Spleen (tissue), 11 donors: Measurements from ENCODE around the gene GPRC5D. TPM values are rescaled to one million over a fixed set of nuclear protein-coding genes. Genes with fewer than 3 reads are reported as not detected.

Source experiments
- DNase-seq: peaks from one replicate; pipeline ENCODE4 v3.0.0-alpha.2; 2020
- H3K27ac ChIP-seq, 8 donors: fragments of 200-600 bp; sonication (generic) in 7 of 8; 1 replicate in 4 of 8; 2 replicates in 4 of 8; pipeline versions ENCODE4 v1.5.0 to v1.8.0; 2016 to 2021; ENCODE audit warnings: inconsistent platforms in 4 of 8, mild to moderate bottlenecking in 4 of 8, moderate library complexity in 1 of 8
- H3K27me3 ChIP-seq, 7 donors: fragments of 200-600 bp; sonication (generic) in 6 of 7; replicated peaks in 1 of 7; 1 replicate in 4 of 7; 2 replicates in 3 of 7; pipeline versions ENCODE4 v1.5.0 to v1.8.0; 2016 to 2021; ENCODE audit warnings: inconsistent platforms in 3 of 7, mild to moderate bottlenecking in 1 of 7
- H3K36me3 ChIP-seq, 6 donors: fragments of 200-600 bp; sonication (generic) in 5 of 6; 1 replicate in 4 of 6; 2 replicates in 2 of 6; pipeline versions ENCODE4 v1.5.0 to v1.8.0; 2016 to 2021; ENCODE audit warnings: inconsistent platforms in 2 of 6
- H3K4me1 ChIP-seq, 6 donors: fragments of 200-600 bp; sonication (generic) in 5 of 6; 1 replicate in 3 of 6; 2 replicates in 3 of 6; pipeline versions ENCODE4 v1.5.0 to v1.8.0; 2016 to 2021; ENCODE audit warnings: inconsistent platforms in 3 of 6
- H3K4me3 ChIP-seq, 8 donors: fragments of 200-600 bp; sonication (generic) in 7 of 8; 1 replicate in 4 of 8; 2 replicates in 4 of 8; pipeline versions ENCODE4 v1.5.0 to v1.8.0; 2016 to 2021; ENCODE audit warnings: inconsistent platforms in 4 of 8, mild to moderate bottlenecking in 4 of 8, moderate library complexity in 2 of 8
- H3K9me3 ChIP-seq, 8 donors: fragments of 200-600 bp; sonication (generic) in 7 of 8; 1 replicate in 4 of 8; 2 replicates in 4 of 8; pipeline versions ENCODE4 v1.5.0 to v1.8.0; 2016 to 2021; ENCODE audit warnings: inconsistent platforms in 4 of 8
- POLR2A ChIP-seq, 3 donors: fragments of 450-650 bp; IDR thresholded peaks; one replicate each; pipeline ENCODE4 v1.5.1; 2017; ENCODE audit warnings: antibody characterized with exemption in 3 of 3, mild to moderate bottlenecking in 1 of 3
- POLR2AphosphoS5 ChIP-seq, 3 donors: sonication (generic); formaldehyde crosslinking; IDR thresholded peaks; one replicate each; pipeline ENCODE4 v1.5.1; 2017; ENCODE audit warnings: antibody characterized with exemption in 3 of 3
- WGBS, 5 donors: extraction: QIAGEN DNeasy Blood & Tissue Kit in 3 of 5; methylation state at CpG; one replicate each; pipeline versions ENCODE4 v1.1.5 to v1.1.7; 2013 to 2018; 5-methylcytosine and 5-hydroxymethylcytosine counted together
- intact Hi-C: fragments of 100-400 bp; cut with DNase I; formaldehyde crosslinking; loops from one replicate; pipeline ENCODE4 v1.15.0; 2023; ENCODE audit warnings: low total_unique reads
- polyA plus RNA-seq, 3 donors: library from polyadenylated mRNA; stranded (reverse); fragments of 200-250 nt; gene quantifications; one replicate each; pipeline ENCODE4 v1.2.1, GENCODE V29; 2013
- total RNA-seq, 7 donors: library from RNA; depleted of rRNA in 3 of 7; stranded (reverse); fragments of >200 nt in 3 of 7; fragmentation: NEBNext Ultra II Directional in 4 of 7; extraction: Animal tissue kit (Norgen Biotek cat#: 25700) in 4 of 7; gene quantifications; one replicate each; pipeline versions ENCODE4 v1.1.0 to v1.2.1, GENCODE V29; 2016 to 2021
- TF ChIP-seq, protein P1 (sequence below), 11 experiments: fragments of 200-600 bp in 7 of 11; fragments of 450-650 bp in 4 of 11; sonication (generic) in 4 of 11; IDR thresholded peaks in 8 of 11; conservative IDR thresholded peaks in 3 of 11; 1 replicate in 7 of 11; 2 replicates in 4 of 11; pipeline versions ENCODE4 v1.4.0 to v1.8.0; 2016 to 2021; ENCODE audit warnings: antibody characterized with exemption in 11 of 11, inconsistent platforms in 4 of 11, mild to moderate bottlenecking in 1 of 11
- donor health status: healthy with polysubstance abuse.
- donor health status: DM: no; HTN: no; CAD: no; lungs with moderate emphysema.
- donor health status: DM: no; HTN: no; CAD: no.
- donor health status: Bipolar disorder and iron deficiency.
- donor health status: healthy.
- donor health status: DM: no; HTN: no; CAD: no.
- donor health status: DM: yes; HTN: yes; CAD: no.

Gene GPRC5D
- total and polyA plus RNA-seq, 10 donors: 0.23 to 1.4 (median 0.41) TPM; not detected in 5

DNA sequence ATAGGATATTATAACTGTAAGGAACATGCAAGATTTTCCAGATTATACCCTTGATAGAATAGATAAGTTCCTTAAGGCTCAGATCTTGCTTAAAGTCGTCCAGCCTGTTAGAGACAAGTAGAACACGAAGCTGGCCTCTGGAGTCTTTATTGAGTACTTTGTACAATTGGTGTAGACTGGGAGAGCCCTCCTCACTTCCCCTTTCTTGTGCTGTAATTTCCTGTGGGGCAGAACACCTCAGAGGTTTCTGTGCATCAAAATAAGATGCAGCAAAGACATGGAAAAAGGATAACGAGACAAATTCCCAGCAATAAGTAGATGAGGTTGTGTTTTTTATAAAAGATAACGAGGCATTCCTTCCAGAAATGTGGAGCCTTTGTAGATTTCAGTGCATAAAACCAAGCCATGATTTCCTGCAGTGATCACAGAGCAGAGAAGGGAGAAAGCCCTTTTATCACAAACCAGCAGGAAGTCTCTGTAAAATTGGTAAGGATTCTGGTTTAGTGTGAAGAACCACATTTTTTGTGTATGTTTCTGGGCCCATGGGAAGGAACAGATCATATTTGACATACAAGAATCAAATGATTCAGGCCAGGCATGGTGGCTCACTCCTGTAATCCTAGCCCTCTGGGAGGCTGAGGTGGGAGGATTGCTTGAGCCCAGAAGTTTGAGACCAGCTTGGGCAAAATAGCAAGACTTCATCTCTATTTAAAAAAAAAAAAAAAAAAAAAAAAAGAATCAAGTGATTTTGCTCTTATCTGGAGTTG, 42.6 kb downstream of the GPRC5D start:
- Histone ChIP-seq H3K36me3 (no peaks in the 10 kb centered on the region), H3K4me3 (no peak overlapping the region), H3K9me3 (no peaks in the 10 kb centered on the region), H3K27ac (no peak overlapping the region), H3K27me3 (no peaks in the 10 kb centered on the region), H3K4me1 (peaks cover 5 to 18% (median 15%) of the 10 kb centered on the region in 6 donors)
- intact Hi-C loops: no loop called here
- TF ChIP-seq POLR2AphosphoS5 (IDR thresholded peaks at IDR 0.05) (no peak), POLR2A (IDR thresholded peaks at IDR 0.05) (no peak)
- TF ChIP-seq, protein P1, sequence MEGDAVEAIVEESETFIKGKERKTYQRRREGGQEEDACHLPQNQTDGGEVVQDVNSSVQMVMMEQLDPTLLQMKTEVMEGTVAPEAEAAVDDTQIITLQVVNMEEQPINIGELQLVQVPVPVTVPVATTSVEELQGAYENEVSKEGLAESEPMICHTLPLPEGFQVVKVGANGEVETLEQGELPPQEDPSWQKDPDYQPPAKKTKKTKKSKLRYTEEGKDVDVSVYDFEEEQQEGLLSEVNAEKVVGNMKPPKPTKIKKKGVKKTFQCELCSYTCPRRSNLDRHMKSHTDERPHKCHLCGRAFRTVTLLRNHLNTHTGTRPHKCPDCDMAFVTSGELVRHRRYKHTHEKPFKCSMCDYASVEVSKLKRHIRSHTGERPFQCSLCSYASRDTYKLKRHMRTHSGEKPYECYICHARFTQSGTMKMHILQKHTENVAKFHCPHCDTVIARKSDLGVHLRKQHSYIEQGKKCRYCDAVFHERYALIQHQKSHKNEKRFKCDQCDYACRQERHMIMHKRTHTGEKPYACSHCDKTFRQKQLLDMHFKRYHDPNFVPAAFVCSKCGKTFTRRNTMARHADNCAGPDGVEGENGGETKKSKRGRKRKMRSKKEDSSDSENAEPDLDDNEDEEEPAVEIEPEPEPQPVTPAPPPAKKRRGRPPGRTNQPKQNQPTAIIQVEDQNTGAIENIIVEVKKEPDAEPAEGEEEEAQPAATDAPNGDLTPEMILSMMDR (IDR thresholded peaks at IDR 0.05 in 8 of 11, conservative IDR thresholded peaks at IDR 0.05 in 3 of 11): no peak
- 11 to 32% (median 26%) methylated on average over 4 of the region's 4 CpGs for WGBS, 5 donors
- DNase-seq: no peak

DNA sequence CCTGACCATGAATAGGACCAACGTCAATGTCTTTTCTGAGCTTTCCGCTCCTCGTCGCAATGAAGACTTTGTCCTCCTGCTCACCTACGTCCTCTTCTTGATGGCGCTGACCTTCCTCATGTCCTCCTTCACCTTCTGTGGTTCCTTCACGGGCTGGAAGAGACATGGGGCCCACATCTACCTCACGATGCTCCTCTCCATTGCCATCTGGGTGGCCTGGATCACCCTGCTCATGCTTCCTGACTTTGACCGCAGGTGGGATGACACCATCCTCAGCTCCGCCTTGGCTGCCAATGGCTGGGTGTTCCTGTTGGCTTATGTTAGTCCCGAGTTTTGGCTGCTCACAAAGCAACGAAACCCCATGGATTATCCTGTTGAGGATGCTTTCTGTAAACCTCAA, 43.3 kb downstream of the GPRC5D start:
- H3K4me3 ChIP-seq: no peak overlapping the region
- DNase-seq: no peak
- TF ChIP-seq POLR2AphosphoS5 (IDR thresholded peaks at IDR 0.05): no peak
- TF ChIP-seq POLR2A (IDR thresholded peaks at IDR 0.05): no peak
- TF ChIP-seq, protein P1 (IDR thresholded peaks at IDR 0.05 in 8 of 11, conservative IDR thresholded peaks at IDR 0.05 in 3 of 11): no peak
- WGBS, 5 donors: 92 to 96% (median 93%) methylated on average over 12 of the region's 12 CpGs
- H3K27ac ChIP-seq: no peak overlapping the region
- intact Hi-C loops: no loop called here
- H3K4me1 ChIP-seq: peaks cover 5 to 23% (median 15%) of the 10 kb centered on the region in 6 donors
- no peaks in the 10 kb centered on the region for H3K36me3 ChIP-seq
- no peaks in the 10 kb centered on the region for H3K9me3 ChIP-seq
- no peaks in the 10 kb centered on the region for H3K27me3 ChIP-seq

- no peak for DNase-seq
- H3K4me3 ChIP-seq: no peak overlapping the region
- 87 to 92% (median 87%) methylated on average over 14 of the region's 14 CpGs for WGBS, 5 donors
- no peak overlapping the region for H3K27ac ChIP-seq
- peaks cover 5 to 23% (median 15%) of the 10 kb centered on the region in 6 donors for H3K4me1 ChIP-seq
- intact Hi-C loops: no loop called here
- no peaks in the 10 kb centered on the region for H3K9me3 ChIP-seq
- no peak for TF ChIP-seq POLR2A (IDR thresholded peaks at IDR 0.05)
- H3K36me3 ChIP-seq: no peaks in the 10 kb centered on the region
- no peaks in the 10 kb centered on the region for H3K27me3 ChIP-seq
These were observed 43.7 kb downstream of the GPRC5D start for GRCh38 chr12:12908252-12908651.

- TF ChIP-seq, protein P1 (IDR thresholded peaks at IDR 0.05 in 8 of 11, conservative IDR thresholded peaks at IDR 0.05 in 3 of 11): no peak
- TF ChIP-seq POLR2AphosphoS5 (IDR thresholded peaks at IDR 0.05) (no peak), POLR2A (IDR thresholded peaks at IDR 0.05) (no peak)
- intact Hi-C loops: no loop called here
- Histone ChIP-seq H3K27me3 (no peaks in the 10 kb centered on the region), H3K27ac (no peak overlapping the region), H3K9me3 (no peaks in the 10 kb centered on the region), H3K4me3 (no peak overlapping the region), H3K4me1 (peaks cover 5 to 23% (median 15%) of the 10 kb centered on the region in 6 donors), H3K36me3 (no peaks in the 10 kb centered on the region)
- DNase-seq: no peak
- WGBS, 5 donors: 88 to 96% (median 91%) methylated on average over 5 of the region's 5 CpGs
These were observed 44.4 kb downstream of the GPRC5D start for GRCh38 chr12:12907552-12907951.
